Keratinocyte (primary cell): ENCODE measurements around the gene MYO1D. TPM values are rescaled to one million over a fixed set of nuclear protein-coding genes. Genes with fewer than 3 reads are reported as not detected.
A peak's percentile ranks its signal among the peaks of the same experiment; 100 is the strongest.

Experiments
- DNase-seq: peaks from one replicate; pipeline ENCODE4 v3.0.0-alpha.2; 2011; ENCODE audit warnings: low read depth, missing footprints, low spot score
- FAIRE-seq: peaks from 2 replicates; lab custom pipeline; 2011; peaks lifted over from hg19 to GRCh38; lab: Jason Lieb, UNC
- H2AFZ ChIP-seq: 2 replicates; pipeline ENCODE4 v1.6.0; 2012; ENCODE audit warnings: low read length, control low read depth, inconsistent platforms; ENCODE audit not compliant: control insufficient read depth
- H3K27ac ChIP-seq: 2 replicates; pipeline ENCODE4 v1.5.1; 2011; ENCODE audit warnings: low read length; ENCODE audit not compliant: control insufficient read depth, insufficient read depth
- H3K27me3 ChIP-seq: 3 replicates; pipeline ENCODE4 v1.6.0; 2011; ENCODE audit warnings: low read length; ENCODE audit not compliant: control insufficient read depth, insufficient read depth; ENCODE audit errors: extremely low read depth
- H3K36me3 ChIP-seq, 2 experiments: 2 replicates in 1 of 2; 3 replicates in 1 of 2; pipeline ENCODE4 v1.5.1; 2011; ENCODE audit warnings: low read length in 2 of 2, mild to moderate bottlenecking in 1 of 2; ENCODE audit not compliant: control insufficient read depth in 2 of 2, insufficient read depth in 2 of 2; ENCODE audit errors: extremely low read depth in 1 of 2
- H3K4me1 ChIP-seq: 3 replicates; pipeline ENCODE4 v1.5.1; 2011; ENCODE audit warnings: low read length; ENCODE audit not compliant: control insufficient read depth, insufficient read depth; ENCODE audit errors: extremely low read depth
- H3K4me2 ChIP-seq: 3 replicates; pipeline ENCODE4 v1.6.0; 2011; ENCODE audit warnings: low read depth, low read length; ENCODE audit not compliant: control insufficient read depth, insufficient read depth; ENCODE audit errors: extremely low read depth
- H3K4me3 ChIP-seq, 3 experiments: fragments of 200-600 bp in 1 of 3; sonication (generic) in 1 of 3; 2 replicates in 2 of 3; 3 replicates in 1 of 3; pipeline ENCODE4 v1.5.1; 2011 to 2016; ENCODE audit warnings: low read length in 3 of 3, mild to moderate bottlenecking in 3 of 3, control low read depth in 2 of 3, inconsistent platforms in 1 of 3, low read depth in 1 of 3, mixed read lengths in 1 of 3, mixed run types in 1 of 3, moderate library complexity in 1 of 3; ENCODE audit not compliant: control insufficient read depth in 2 of 3, insufficient read depth in 2 of 3; ENCODE audit errors: extremely low read depth in 1 of 3
- H3K79me2 ChIP-seq: 2 replicates; pipeline ENCODE4 v1.6.0; 2012; ENCODE audit warnings: low read length; ENCODE audit not compliant: control insufficient read depth, insufficient read depth
- H3K9ac ChIP-seq: 3 replicates; pipeline ENCODE4 v1.6.0; 2011; ENCODE audit warnings: low read length; ENCODE audit not compliant: control insufficient read depth, insufficient read depth; ENCODE audit errors: extremely low read depth
- H3K9me1 ChIP-seq: 3 replicates; pipeline ENCODE4 v1.6.0; 2011; ENCODE audit warnings: low read length; ENCODE audit not compliant: control insufficient read depth, insufficient read depth; ENCODE audit errors: extremely low read depth
- H3K9me3 ChIP-seq: 2 replicates; pipeline ENCODE4 v1.5.1; 2012; ENCODE audit warnings: low read depth, low read length; ENCODE audit not compliant: control insufficient read depth
- H4K20me1 ChIP-seq: 3 replicates; pipeline ENCODE4 v1.6.0; 2011; ENCODE audit warnings: low read length; ENCODE audit not compliant: control insufficient read depth, insufficient read depth; ENCODE audit errors: extremely low read depth
- CTCF ChIP-seq, 3 experiments: IDR thresholded peaks in 1 of 3; conservative IDR thresholded peaks in 1 of 3; optimal IDR thresholded peaks in 1 of 3; 2 replicates in 2 of 3; 3 replicates in 1 of 3; pipeline versions ENCODE3 to v1.5.1; 2011; ENCODE audit warnings: low read length in 3 of 3, mild to moderate bottlenecking in 3 of 3, moderate library complexity in 2 of 3, control low read depth in 1 of 3, inconsistent platforms in 1 of 3; ENCODE audit not compliant: insufficient read depth in 2 of 3; ENCODE audit errors: extremely low read depth in 1 of 3
- EZH2 ChIP-seq: IDR thresholded peaks from one replicate; pipeline ENCODE4 v1.6.1; 2012; ENCODE audit warnings: inconsistent platforms, mild to moderate bottlenecking, low read length, moderate library complexity
- dilution Hi-C: fragments of 300-500 bp; cut with MboI; formaldehyde crosslinking; loops from one replicate; pipeline ENCODE4 v1.7.0; 2020; ENCODE audit warnings: low sequenced_read_pairs; ENCODE audit not compliant: extremely low pct_ligation_motif_present
- polyA plus RNA-seq, 5 experiments: library from polyadenylated mRNA; depleted of rRNA in 3 of 5; stranded (reverse) in 3 of 5; stranded (forward) in 1 of 5; unstranded in 1 of 5; fragments of >200 nt; gene quantifications; 1 replicate in 1 of 5; 2 replicates in 3 of 5; 3 replicates in 1 of 5; pipeline versions ENCODE4 v1.2.1 to v1.2.3, GENCODE V29; 2011 to 2012; ENCODE audit warnings: missing spikeins in 2 of 5, low read depth in 1 of 5, low replicate concordance in 1 of 5

Gene MYO1D
- polyA plus RNA-seq, 1 donor (not counting 4 experiments of a cell fraction or from before 2014, with no cell fraction given), result 33.7 TPM

- peak overlapping the region; percentile 78 for H2AFZ ChIP-seq
- H3K27me3 ChIP-seq, result no peaks in the 10 kb centered on the region
- dilution Hi-C loops, result no loop called here
- H3K9me3 ChIP-seq, result no peaks in the 10 kb centered on the region
- peak overlapping the region; percentile 54 for H3K4me2 ChIP-seq
- peaks cover 26% of the 10 kb centered on the region for H3K4me1 ChIP-seq
- H3K79me2 ChIP-seq, result no peaks in the 10 kb centered on the region
- no peaks in the 10 kb centered on the region for H3K36me3 ChIP-seq
- H4K20me1 ChIP-seq, result no peaks in the 10 kb centered on the region
- no peak overlapping the region for H3K4me3 ChIP-seq
- peak overlapping the region; percentile 89 for H3K27ac ChIP-seq
- no peak overlapping the region for H3K9ac ChIP-seq
- DNase-seq, result no peak
- TF ChIP-seq CTCF (optimal IDR thresholded peaks at IDR 0.05 in 1 of 3, IDR thresholded peaks at IDR 0.05 in 1 of 3, conservative IDR thresholded peaks at IDR 0.05 in 1 of 3; ENCODE audit: extremely low read depth in 1 of 3, insufficient read depth in 2 of 3, low read length in 3 of 3) (peak in 1 of 3 experiments; percentile 62), EZH2 (no peak)
- peak; percentile 61 for FAIRE-seq
- H3K9me1 ChIP-seq, result no peaks in the 10 kb centered on the region
Observed at GRCh38 chr17:32497431-32498205, 379.3 kb downstream of the MYO1D start.

- Histone ChIP-seq H3K4me3 (no peak overlapping the region), H3K27me3 (no peaks in the 10 kb centered on the region), H4K20me1 (no peaks in the 10 kb centered on the region), H3K9ac (peak overlapping the region; percentile 63), H3K4me1 (peaks cover 33% of the 10 kb centered on the region), H2AFZ (peak overlapping the region; percentile 59), H3K9me1 (no peaks in the 10 kb centered on the region), H3K79me2 (no peaks in the 10 kb centered on the region), H3K4me2 (peak overlapping the region; percentile 54), H3K27ac (peak overlapping the region; percentile 89), H3K36me3 (no peaks in the 10 kb centered on the region), H3K9me3 (no peaks in the 10 kb centered on the region)
- no peak for TF ChIP-seq EZH2
- no peak for TF ChIP-seq CTCF (optimal IDR thresholded peaks at IDR 0.05 in 1 of 3, IDR thresholded peaks at IDR 0.05 in 1 of 3, conservative IDR thresholded peaks at IDR 0.05 in 1 of 3; ENCODE audit: extremely low read depth in 1 of 3, insufficient read depth in 2 of 3, low read length in 3 of 3)
- FAIRE-seq, result peak; percentile 98
- peak; percentile 68 for DNase-seq
- dilution Hi-C loops, result no loop called here
Observed at GRCh38 chr17:32496395-32497073, 380.4 kb downstream of the MYO1D start.
